Stimulated activated CD4-positive, alpha-beta T cell treated with anti-CD3 and anti-CD28 coated beads, Interleukin-1b, Interleukin-23, amount 100 ng/mL, for 1 hour (primary cell): Measurements from ENCODE around the gene OR2A42.
"Not testable (repeated sequence)": the region's sequence is repeated elsewhere in the genome, so short reads cannot be mapped to it uniquely, and the experiment has no call there.

ENCODE experiments used
- DNase-seq, 2 donors: peaks; one replicate each; pipeline ENCODE4 v3.0.0-alpha.2; 2020; ENCODE audit warnings: low read depth in 2 of 2

The OR2A42 gene

GRCh38 chr7:144239365-144239764, at the start of gene OR2A42:
Gene OR2A42, minus strand, starts transcription at chr7:144239605. Its CDS starts 6,762 bp downstream, at chr7:144232843.
- DNase-seq: not testable (repeated sequence)

GRCh38 chr7:144287171-144287784, 47.9 kb upstream of the OR2A42 start:
- DNase-seq: not testable (repeated sequence)

- DNase-seq: not testable (repeated sequence)
Measured at GRCh38 chr7:144283716-144284115, 44.3 kb upstream of the OR2A42 start.

GRCh38 chr7:144282490-144282889, 43.1 kb upstream of the OR2A42 start:
- not testable (repeated sequence) for DNase-seq

- not testable (repeated sequence) for DNase-seq
Measured at GRCh38 chr7:144281981-144282380, 42.6 kb upstream of the OR2A42 start.

- not testable (repeated sequence) for DNase-seq
Measured at GRCh38 chr7:144280010-144280409, 40.6 kb upstream of the OR2A42 start.

GRCh38 chr7:144275281-144275680, 35.9 kb upstream of the OR2A42 start:
- not testable (repeated sequence) for DNase-seq

GRCh38 chr7:144269188-144269587, 29.8 kb upstream of the OR2A42 start, which contains the start of gene CTAGE8:
Gene CTAGE8, minus strand, starts transcription at chr7:144269288. Its CDS starts 38 bp downstream, at chr7:144269250.
- not testable (repeated sequence) for DNase-seq

- not testable (repeated sequence) for DNase-seq
Measured at GRCh38 chr7:144264692-144265091, 25.3 kb upstream of the OR2A42 start, which contains the start of gene OR2A7. Gene OR2A7, minus strand, starts transcription at chr7:144264792. Its CDS starts 5,164 bp downstream, at chr7:144259628.

- not testable (repeated sequence) for DNase-seq
Measured at GRCh38 chr7:144262128-144262527, 22.7 kb upstream of the OR2A42 start.

GRCh38 chr7:144259067-144259466, 19.7 kb upstream of the OR2A42 start:
- DNase-seq: not testable (repeated sequence)

- no peak for DNase-seq
Measured at GRCh38 chr7:144256112-144256511, 16.7 kb upstream of the OR2A42 start.

- DNase-seq: no peak
Measured at GRCh38 chr7:144255471-144255897, 16.1 kb upstream of the OR2A42 start.

- not testable (repeated sequence) for DNase-seq
Measured at GRCh38 chr7:144252307-144252706, 12.9 kb upstream of the OR2A42 start.

GRCh38 chr7:144247674-144248330, 8.4 kb upstream of the OR2A42 start:
- not testable (repeated sequence) for DNase-seq

- not testable (repeated sequence) for DNase-seq
Measured at GRCh38 chr7:144246967-144247366, 7.6 kb upstream of the OR2A42 start.

GRCh38 chr7:144245372-144245771, 6.0 kb upstream of the OR2A42 start:
- DNase-seq: not testable (repeated sequence)

GRCh38 chr7:144238530-144239082, 799 bp downstream of the OR2A42 start:
- not testable (repeated sequence) for DNase-seq

GRCh38 chr7:144233039-144233438, 6.4 kb downstream of the OR2A42 start:
- DNase-seq: not testable (repeated sequence)

GRCh38 chr7:144231027-144231426, 8.4 kb downstream of the OR2A42 start:
- DNase-seq: not testable (repeated sequence)

GRCh38 chr7:144228810-144229209, 10.6 kb downstream of the OR2A42 start:
- not testable (repeated sequence) for DNase-seq

GRCh38 chr7:144226866-144227265, 12.5 kb downstream of the OR2A42 start:
- not testable (repeated sequence) for DNase-seq
